HEK293T (cell line): ENCODE results near the gene ZNF804B.

Experiments used
- CTCF ChIA-PET: fragments of 350-600 bp; formaldehyde crosslinking; extraction: SDS; loops from one replicate; lab custom pipeline; 2021; ENCODE audit warnings: antibody characterized with exemption, inconsistent platforms; lab: Yijun Ruan, JAX
- POLR2A ChIA-PET: fragments of 350-600 bp; formaldehyde crosslinking; extraction: SDS; loops from one replicate; lab custom pipeline; 2020; ENCODE audit warnings: antibody characterized with exemption, inconsistent platforms; lab: Yijun Ruan, JAX
- DNase-seq: peaks from one replicate; pipeline ENCODE4 v3.0.0; 2012; ENCODE audit warnings: mixed read lengths; ENCODE audit errors: extremely low spot score
- ARNT ChIP-seq: fragments of 450-650 bp; IDR thresholded peaks from 2 replicates; pipeline ENCODE4 v1.6.1; 2017; ENCODE audit warnings: mild to moderate bottlenecking
- BHLHE40 ChIP-seq: fragments of 450-650 bp; IDR thresholded peaks from 2 replicates; pipeline ENCODE4 v1.6.1; 2016; ENCODE audit warnings: mild to moderate bottlenecking, moderate library complexity, borderline replicate concordance
- CTBP1 ChIP-seq: fragments of 450-650 bp; IDR thresholded peaks from 2 replicates; pipeline ENCODE4 v1.6.1; 2016; ENCODE audit warnings: borderline replicate concordance
- ELF4 ChIP-seq: fragments of 450-650 bp; IDR thresholded peaks from 2 replicates; pipeline ENCODE4 v1.6.1; 2017; ENCODE audit warnings: antibody characterized with exemption
- FOXA1 ChIP-seq: fragments of 450-650 bp; IDR thresholded peaks from 2 replicates; pipeline ENCODE4 v1.6.1; 2016; ENCODE audit warnings: mild to moderate bottlenecking
- FOXK2 ChIP-seq: fragments of 450-650 bp; IDR thresholded peaks from 2 replicates; pipeline ENCODE4 v1.6.1; 2016; ENCODE audit warnings: mild to moderate bottlenecking
- FOXM1 ChIP-seq: fragments of 450-650 bp; IDR thresholded peaks from 2 replicates; pipeline ENCODE4 v1.6.1; 2017; ENCODE audit warnings: mild to moderate bottlenecking, borderline replicate concordance
- HDGF ChIP-seq: fragments of 450-650 bp; IDR thresholded peaks from 2 replicates; pipeline ENCODE4 v1.6.1; 2017; ENCODE audit warnings: antibody characterized with exemption, borderline replicate concordance
- L3MBTL2 ChIP-seq: fragments of 450-650 bp; conservative IDR thresholded peaks from 2 replicates; pipeline ENCODE4 v1.6.1; 2016; ENCODE audit warnings: mild to moderate bottlenecking
- LEF1 ChIP-seq: fragments of 450-650 bp; IDR thresholded peaks from 2 replicates; pipeline ENCODE4 v1.6.1; 2017; ENCODE audit warnings: mild to moderate bottlenecking, borderline replicate concordance
- NFRKB ChIP-seq: fragments of 450-650 bp; IDR thresholded peaks from 2 replicates; pipeline ENCODE4 v1.6.1; 2016; ENCODE audit warnings: mild to moderate bottlenecking, moderate library complexity
- SP1 ChIP-seq: fragments of 450-650 bp; IDR thresholded peaks from 2 replicates; pipeline ENCODE4 v1.6.1; 2017
- SUZ12 ChIP-seq: fragments of 450-650 bp; IDR thresholded peaks from 2 replicates; pipeline ENCODE4 v1.6.1; 2016; ENCODE audit warnings: mild to moderate bottlenecking
- TARDBP ChIP-seq: fragments of 450-650 bp; IDR thresholded peaks from 2 replicates; pipeline ENCODE4 v1.6.1; 2016
- ZNF384 ChIP-seq: fragments of 450-650 bp; IDR thresholded peaks from 2 replicates; pipeline ENCODE4 v1.6.1; 2016
- TF ChIP-seq, protein P1 (sequence below): fragments of 450-650 bp; IDR thresholded peaks from 2 replicates; pipeline ENCODE4 v1.6.1; 2016

ZNF804B gene

GRCh38 chr7:88759230-88760135 is at the start of gene ZNF804B:
TSS of gene ZNF804B (plus strand) at chr7:88759700. CDS start at chr7:88759977, 277 bp downstream.
- ChIA-PET POLR2A (no interaction called here), CTCF (no interaction called here)
- DNase-seq, result peak; percentile 43
- TF ChIP-seq L3MBTL2 (peak; percentile 58), BHLHE40 (no peak), ZNF384 (no peak)

GRCh38 chr7:88735920-88736319 is 23.6 kb upstream of the ZNF804B start:
- ChIA-PET POLR2A (no interaction called here), CTCF (no interaction called here)
- DNase-seq, result no peak
- TF ChIP-seq CTBP1 (no peak), HDGF (no peak), FOXK2 (no peak), ARNT (no peak), TARDBP (no peak), LEF1 (no peak), L3MBTL2 (no peak), SP1 (no peak), FOXA1 (no peak), SUZ12 (no peak), NFRKB (no peak), FOXM1 (no peak), ELF4 (no peak), ZNF384 (no peak), BHLHE40 (no peak)
- TF ChIP-seq, protein P1, sequence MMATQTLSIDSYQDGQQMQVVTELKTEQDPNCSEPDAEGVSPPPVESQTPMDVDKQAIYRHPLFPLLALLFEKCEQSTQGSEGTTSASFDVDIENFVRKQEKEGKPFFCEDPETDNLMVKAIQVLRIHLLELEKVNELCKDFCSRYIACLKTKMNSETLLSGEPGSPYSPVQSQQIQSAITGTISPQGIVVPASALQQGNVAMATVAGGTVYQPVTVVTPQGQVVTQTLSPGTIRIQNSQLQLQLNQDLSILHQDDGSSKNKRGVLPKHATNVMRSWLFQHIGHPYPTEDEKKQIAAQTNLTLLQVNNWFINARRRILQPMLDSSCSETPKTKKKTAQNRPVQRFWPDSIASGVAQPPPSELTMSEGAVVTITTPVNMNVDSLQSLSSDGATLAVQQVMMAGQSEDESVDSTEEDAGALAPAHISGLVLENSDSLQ, result no peak

GRCh38 chr7:88737632-88738031 is 21.9 kb upstream of the ZNF804B start:
- no peak for DNase-seq
- TF ChIP-seq SP1 (no peak), LEF1 (no peak), CTBP1 (no peak)
- ChIA-PET CTCF (no interaction called here), POLR2A (no interaction called here)

- ChIA-PET CTCF (no interaction called here), POLR2A (no interaction called here)
- TF ChIP-seq BHLHE40, result no peak
- no peak for TF ChIP-seq ELF4
- TF ChIP-seq, protein P1, result peak; percentile 60
- no peak for DNase-seq
Measured at GRCh38 chr7:88746126-88746525, 13.4 kb upstream of the ZNF804B start.

GRCh38 chr7:88756802-88757201 is 2.7 kb upstream of the ZNF804B start:
- no peak for TF ChIP-seq FOXM1
- no peak for TF ChIP-seq LEF1
- ChIA-PET POLR2A (no interaction called here), CTCF (no interaction called here)
- no peak for DNase-seq

DNA sequence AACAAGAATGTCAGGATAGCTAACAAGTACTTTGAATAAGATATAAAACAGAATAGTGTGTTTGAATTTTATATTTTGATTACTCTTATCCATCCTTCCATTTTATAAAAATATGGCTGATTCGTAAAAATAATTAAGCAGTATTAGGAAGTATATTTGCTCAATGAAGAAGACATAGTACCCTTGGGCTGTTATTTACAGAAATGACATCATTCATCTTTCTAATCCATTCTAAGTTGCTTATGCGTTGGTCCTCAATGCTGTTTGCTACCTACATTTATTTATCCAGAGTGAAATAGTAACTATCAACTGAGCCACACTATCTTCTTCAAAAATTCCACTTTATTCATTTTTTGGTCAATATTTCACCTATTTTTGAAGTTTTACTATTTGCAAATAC is 2.1 kb upstream of the ZNF804B start:
- POLR2A ChIA-PET, result no interaction called here
- CTCF ChIA-PET, result no interaction called here

More for the DNA sequence above, 2.1 kb upstream of the ZNF804B start:
- no peak for DNase-seq
- TF ChIP-seq ZNF384, result no peak
- TF ChIP-seq LEF1, result no peak
- TF ChIP-seq, protein P1, result no peak
- no peak for TF ChIP-seq ELF4
- no peak for TF ChIP-seq HDGF
- TF ChIP-seq ARNT, result no peak
- no peak for TF ChIP-seq CTBP1
- TF ChIP-seq SUZ12, result no peak
- TF ChIP-seq FOXM1, result no peak
- TF ChIP-seq SP1, result no peak
- no peak for TF ChIP-seq L3MBTL2
- no peak for TF ChIP-seq FOXK2
- TF ChIP-seq FOXA1, result no peak
- TF ChIP-seq TARDBP, result no peak
- TF ChIP-seq NFRKB, result no peak
- no peak for TF ChIP-seq BHLHE40
